Measurements from ENCODE around the gene FAM174B. TPM values are rescaled to one million over a fixed set of nuclear protein-coding genes. Genes with fewer than 3 reads are reported as not detected.
"Not testable (repeated sequence)": the region's sequence is repeated elsewhere in the genome, so short reads cannot be mapped to it uniquely, and the experiment has no call there.

FAM174B gene
- total RNA-seq, 4 donors from 2014 or later: 9.2 to 15.5 (median 13.3) TPM

- no peaks in the 10 kb centered on the region for H3K36me3 ChIP-seq
- 70 to 83% methylated on average over 1 to 2 of the region's 9 CpGs for WGBS, 2 donors (ENCODE audit: low coverage in 1 of 2)
- no peak overlapping the region for H3K4me3 ChIP-seq
- no peaks in the 10 kb centered on the region for H3K4me1 ChIP-seq
- no peak overlapping the region for H3K27ac ChIP-seq
- no peaks in the 10 kb centered on the region for H3K9me3 ChIP-seq
- no peak for TF ChIP-seq EP300 (IDR thresholded peaks at IDR 0.05)
- no peak for TF ChIP-seq POLR2AphosphoS5 (IDR thresholded peaks at IDR 0.05)
- TF ChIP-seq POLR2A (IDR thresholded peaks at IDR 0.05): no peak
- TF ChIP-seq CTCF (IDR thresholded peaks at IDR 0.05): no peak
- no peak for ATAC-seq
- no peaks in the 10 kb centered on the region for H3K27me3 ChIP-seq
These were observed 45.5 kb downstream of the FAM174B start for GRCh38 chr15:92610101-92610520.

- 80% methylated on average over 1 of the region's 20 CpGs; no CpG with 5 or more reads in 1 of the 2 donors for WGBS, 2 donors (ENCODE audit: low coverage in 1 of 2)
- H3K4me3 ChIP-seq: no peak overlapping the region
- no peak overlapping the region for H3K27ac ChIP-seq
- no peaks in the 10 kb centered on the region for H3K27me3 ChIP-seq
- no peaks in the 10 kb centered on the region for H3K36me3 ChIP-seq
- no peaks in the 10 kb centered on the region for H3K9me3 ChIP-seq
- no peaks in the 10 kb centered on the region for H3K4me1 ChIP-seq
- no peak for ATAC-seq
- TF ChIP-seq POLR2A (IDR thresholded peaks at IDR 0.05) (no peak), EP300 (IDR thresholded peaks at IDR 0.05) (no peak)
These were observed 46.5 kb downstream of the FAM174B start for GRCh38 chr15:92608866-92609700.

GRCh38 chr15:92606836-92607150 is 48.8 kb downstream of the FAM174B start:
- not testable (repeated sequence) for H3K27ac ChIP-seq, H3K4me3 ChIP-seq, ATAC-seq, H3K27me3 ChIP-seq, H3K36me3 ChIP-seq, H3K4me1 ChIP-seq, H3K9me3 ChIP-seq
- 73% methylated on average over 2 of the region's 15 CpGs; no CpG with 5 or more reads in 1 of the 2 donors for WGBS, 2 donors (ENCODE audit: low coverage in 1 of 2)

- WGBS, 2 donors (ENCODE audit: low coverage in 1 of 2): 85 to 86% methylated on average over 5 to 9 of the region's 9 CpGs
- no peak overlapping the region for H3K4me3 ChIP-seq
- no peak overlapping the region for H3K27ac ChIP-seq
- H3K36me3 ChIP-seq: no peaks in the 10 kb centered on the region
- peaks cover 0 to 6% (median 3%) of the 10 kb centered on the region in 3 donors for H3K4me1 ChIP-seq
- no peaks in the 10 kb centered on the region for H3K27me3 ChIP-seq
- ATAC-seq: no peak
- no peak for TF ChIP-seq POLR2A (IDR thresholded peaks at IDR 0.05)
- TF ChIP-seq EP300 (IDR thresholded peaks at IDR 0.05): no peak
- no peak for TF ChIP-seq POLR2AphosphoS5 (IDR thresholded peaks at IDR 0.05)
- no peak for TF ChIP-seq CTCF (IDR thresholded peaks at IDR 0.05)
- no peaks in the 10 kb centered on the region for H3K9me3 ChIP-seq
These were observed 49.3 kb downstream of the FAM174B start for GRCh38 chr15:92606126-92606835.

GRCh38 chr15:92605225-92605944 is 50.2 kb downstream of the FAM174B start:
- H3K27me3 ChIP-seq: no peaks in the 10 kb centered on the region
- no peaks in the 10 kb centered on the region for H3K36me3 ChIP-seq
- H3K4me1 ChIP-seq: peaks cover 0 to 6% (median 3%) of the 10 kb centered on the region in 3 donors
- no peak overlapping the region for H3K4me3 ChIP-seq
- TF ChIP-seq POLR2AphosphoS5 (IDR thresholded peaks at IDR 0.05) (no peak), POLR2A (IDR thresholded peaks at IDR 0.05) (no peak), EP300 (IDR thresholded peaks at IDR 0.05) (no peak), CTCF (IDR thresholded peaks at IDR 0.05) (no peak)
- H3K27ac ChIP-seq: no peak overlapping the region
- 62 to 67% methylated on average over 5 to 8 of the region's 14 CpGs for WGBS, 2 donors (ENCODE audit: low coverage in 1 of 2)
- ATAC-seq: no peak
- no peaks in the 10 kb centered on the region for H3K9me3 ChIP-seq
